Measurements from ENCODE around the gene FBXW9. TPM values are rescaled to one million over a fixed set of nuclear protein-coding genes. Genes with fewer than 3 reads are reported as not detected.

Gene FBXW9
- total and polyA plus RNA-seq, 2 of the 8 experiments (the other 6 are each of a cell fraction or from before 2014, with no cell fraction given), result 10.8 to 30.1 TPM

DNA sequence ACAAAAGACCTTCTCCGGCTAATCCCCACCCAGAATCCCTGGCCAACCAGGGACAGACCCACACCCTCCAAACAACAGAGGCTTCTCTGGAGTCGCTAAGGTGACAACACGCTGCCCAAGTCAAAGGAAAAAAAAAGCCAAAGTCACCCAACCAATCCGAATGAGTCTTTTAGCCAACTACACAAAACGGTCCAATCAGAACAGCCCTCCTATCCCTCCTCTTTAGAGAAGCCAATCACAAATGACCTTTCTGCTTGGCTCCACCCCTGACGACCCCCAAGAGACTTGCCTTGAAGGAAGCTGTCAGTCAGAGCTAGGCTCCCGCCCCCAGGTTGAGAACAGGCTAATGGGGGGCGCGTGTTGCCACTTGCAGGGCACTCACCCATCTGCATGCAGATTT, 6.6 kb upstream of the FBXW9 start (continued):
- TF ChIP-seq SP2 (IDR thresholded peaks at IDR 0.05; ENCODE audit: low read length) (no peak; the same call in 1 of the 2 replicates), CHD1 (IDR thresholded peaks at IDR 0.05; ENCODE audit: low read depth, low read length) (no peak), BACH1 (IDR thresholded peaks at IDR 0.05; ENCODE audit: low read length) (no peak), HDAC2 (IDR thresholded peaks at IDR 0.05; ENCODE audit: borderline replicate concordance in 1 of 2, low read depth in 2 of 2, low read length in 2 of 2) (no peak), TBP (IDR thresholded peaks at IDR 0.05; ENCODE audit: low read depth, low read length) (peak; percentile 75; the same call in 1 of the 2 replicates), EGR1 (IDR thresholded peaks at IDR 0.05; ENCODE audit: borderline replicate concordance, low read depth, low read length) (no peak), RBBP5 (IDR thresholded peaks at IDR 0.05; ENCODE audit: borderline replicate concordance, low read depth, low read length) (no peak), SIN3A (conservative IDR thresholded peaks at IDR 0.05 in 1 of 2, IDR thresholded peaks at IDR 0.05 in 1 of 2; ENCODE audit: low read depth in 1 of 2, low read length in 2 of 2) (no peak), JUND (IDR thresholded peaks at IDR 0.05; ENCODE audit: low read length) (no peak), KDM1A (IDR thresholded peaks at IDR 0.05; ENCODE audit: borderline replicate concordance, low read length) (no peak), SP4 (IDR thresholded peaks at IDR 0.05; ENCODE audit: low read length) (peak; percentile 74), RXRA (IDR thresholded peaks at IDR 0.05; ENCODE audit: insufficient read depth, low read depth, low read length) (no peak), PHF8 (conservative IDR thresholded peaks at IDR 0.05; ENCODE audit: low read depth, low read length) (no peak), SIRT6 (IDR thresholded peaks at IDR 0.05; ENCODE audit: low read length) (no peak)

Measured in H1 (cell line).